ENCODE results near the gene NETO1. TPM values are rescaled to one million over a fixed set of nuclear protein-coding genes. Genes with fewer than 3 reads are reported as not detected.

NETO1 gene
- total RNA-seq, 2 experiments from 2014 or later, result not detected

DNA sequence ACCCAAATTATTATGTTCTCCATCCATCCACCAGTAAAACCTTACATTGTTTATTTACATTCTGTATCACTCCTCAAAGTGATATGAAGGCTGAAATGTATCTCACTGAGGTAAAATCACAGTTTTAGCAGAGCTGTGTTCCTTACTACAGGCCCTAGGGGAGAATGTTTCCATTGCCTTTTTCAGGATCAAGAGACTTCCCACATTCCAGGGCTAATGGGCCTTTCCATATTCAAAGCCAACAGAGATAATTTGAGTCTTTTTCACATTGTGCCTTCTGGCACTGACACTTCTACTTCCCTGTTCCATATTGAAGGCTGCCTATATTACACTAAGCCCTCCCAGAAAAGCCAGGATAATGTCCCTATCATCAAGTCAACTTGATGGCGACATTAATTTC, 20.0 kb downstream of the NETO1 start:
- no peaks in the 10 kb centered on the region for H4K20me1 ChIP-seq (ENCODE audit: insufficient read depth, low read length)
- no peak for DNase-seq (ENCODE audit: low spot score)
- H2AFZ ChIP-seq (ENCODE audit: low read length), result no peak overlapping the region
- H3K9me3 ChIP-seq (ENCODE audit: low read length), result no peaks in the 10 kb centered on the region
- no peak overlapping the region for H3K4me3 ChIP-seq (ENCODE audit: low read depth, low read length, poor library complexity, severe bottlenecking)
- CTCF ChIA-PET (ENCODE audit: unreplicated experiment), result no interaction called here
- H3K79me2 ChIP-seq (ENCODE audit: insufficient read depth, low read depth, low read length), result no peaks in the 10 kb centered on the region
- H3K27ac ChIP-seq (ENCODE audit: low read depth, low read length, poor library complexity, severe bottlenecking), result no peak overlapping the region
- POLR2A ChIA-PET, result no interaction called here
- H3K36me3 ChIP-seq (ENCODE audit: insufficient read depth, low read length), result no peaks in the 10 kb centered on the region
- TF ChIP-seq, protein P1, sequence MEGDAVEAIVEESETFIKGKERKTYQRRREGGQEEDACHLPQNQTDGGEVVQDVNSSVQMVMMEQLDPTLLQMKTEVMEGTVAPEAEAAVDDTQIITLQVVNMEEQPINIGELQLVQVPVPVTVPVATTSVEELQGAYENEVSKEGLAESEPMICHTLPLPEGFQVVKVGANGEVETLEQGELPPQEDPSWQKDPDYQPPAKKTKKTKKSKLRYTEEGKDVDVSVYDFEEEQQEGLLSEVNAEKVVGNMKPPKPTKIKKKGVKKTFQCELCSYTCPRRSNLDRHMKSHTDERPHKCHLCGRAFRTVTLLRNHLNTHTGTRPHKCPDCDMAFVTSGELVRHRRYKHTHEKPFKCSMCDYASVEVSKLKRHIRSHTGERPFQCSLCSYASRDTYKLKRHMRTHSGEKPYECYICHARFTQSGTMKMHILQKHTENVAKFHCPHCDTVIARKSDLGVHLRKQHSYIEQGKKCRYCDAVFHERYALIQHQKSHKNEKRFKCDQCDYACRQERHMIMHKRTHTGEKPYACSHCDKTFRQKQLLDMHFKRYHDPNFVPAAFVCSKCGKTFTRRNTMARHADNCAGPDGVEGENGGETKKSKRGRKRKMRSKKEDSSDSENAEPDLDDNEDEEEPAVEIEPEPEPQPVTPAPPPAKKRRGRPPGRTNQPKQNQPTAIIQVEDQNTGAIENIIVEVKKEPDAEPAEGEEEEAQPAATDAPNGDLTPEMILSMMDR (conservative IDR thresholded peaks at IDR 0.05; ENCODE audit: low read length), result no peak
- no peak for TF ChIP-seq EZH2phosphoT487 (IDR thresholded peaks at IDR 0.05; ENCODE audit: borderline replicate concordance, low read depth, low read length)
- H3K4me1 ChIP-seq (ENCODE audit: insufficient read depth, low read length, poor library complexity, severe bottlenecking), result no peaks in the 10 kb centered on the region
- intact Hi-C loops (cut with micrococcal nuclease; ENCODE audit: unreplicated experiment), result no loop called here
- no peak overlapping the region for H3K4me2 ChIP-seq (ENCODE audit: low read length)
- H3K9me2 ChIP-seq (ENCODE audit: insufficient read depth, low read length), result no peaks in the 10 kb centered on the region
- no TSS peak for BruUV-seq (replicated peaks)

DNA sequence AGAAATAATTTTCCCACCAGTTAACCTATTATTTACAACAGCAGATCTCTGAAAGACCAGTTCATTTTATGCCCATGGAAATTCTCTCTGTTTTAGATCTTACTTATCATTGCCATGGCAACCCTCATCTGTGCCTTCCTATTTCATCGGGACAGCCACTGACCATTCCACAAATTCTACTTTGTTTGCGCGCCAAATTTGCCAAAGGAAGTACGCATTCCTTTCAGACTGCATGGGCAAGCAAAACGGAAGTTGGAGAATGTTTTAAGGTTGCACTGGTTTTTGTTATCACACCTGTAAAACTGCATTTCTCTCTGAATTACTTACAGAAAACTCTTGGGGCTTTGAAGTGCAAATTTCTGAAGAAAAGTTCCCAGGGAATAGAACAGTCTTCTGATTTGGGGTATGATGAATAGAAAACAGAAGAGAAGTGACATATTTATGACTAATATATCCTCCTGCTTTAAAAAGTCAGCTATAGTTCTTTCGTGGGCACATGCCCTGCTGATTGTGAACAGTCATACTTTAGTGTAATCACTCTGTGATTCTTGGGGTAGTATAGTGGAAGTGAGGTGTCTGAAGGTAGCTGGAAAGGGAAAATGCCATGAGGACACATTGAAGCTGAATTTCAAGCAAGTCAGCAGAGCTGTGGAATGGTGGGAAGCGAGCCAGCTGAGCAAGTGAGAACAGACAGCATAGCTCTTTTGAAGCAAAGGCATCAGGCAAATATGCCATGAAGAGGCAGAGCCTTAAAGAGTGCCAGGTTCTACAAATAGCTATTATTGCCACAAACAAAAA, 20.9 kb downstream of the NETO1 start:
- CTCF ChIA-PET (ENCODE audit: unreplicated experiment), result no interaction called here
- H3K9me2 ChIP-seq (ENCODE audit: insufficient read depth, low read length), result no peaks in the 10 kb centered on the region
- no peak for DNase-seq (ENCODE audit: low spot score)
- H3K79me2 ChIP-seq (ENCODE audit: insufficient read depth, low read depth, low read length), result no peaks in the 10 kb centered on the region
- no TSS peak for BruUV-seq (replicated peaks)
- no peak overlapping the region for H2AFZ ChIP-seq (ENCODE audit: low read length)
- no peaks in the 10 kb centered on the region for H4K20me1 ChIP-seq (ENCODE audit: insufficient read depth, low read length)
- no peak overlapping the region for H3K27ac ChIP-seq (ENCODE audit: low read depth, low read length, poor library complexity, severe bottlenecking)
- no peak overlapping the region for H3K4me3 ChIP-seq (ENCODE audit: low read depth, low read length, poor library complexity, severe bottlenecking)
- POLR2A ChIA-PET, result no interaction called here
- no peaks in the 10 kb centered on the region for H3K9me3 ChIP-seq (ENCODE audit: low read length)
- H3K4me1 ChIP-seq (ENCODE audit: insufficient read depth, low read length, poor library complexity, severe bottlenecking), result no peaks in the 10 kb centered on the region
- TF ChIP-seq EZH2phosphoT487 (IDR thresholded peaks at IDR 0.05; ENCODE audit: borderline replicate concordance, low read depth, low read length), result no peak
- TF ChIP-seq, protein P1 (conservative IDR thresholded peaks at IDR 0.05; ENCODE audit: low read length), result no peak
- H3K4me2 ChIP-seq (ENCODE audit: low read length), result no peak overlapping the region
- H3K36me3 ChIP-seq (ENCODE audit: insufficient read depth, low read length), result no peaks in the 10 kb centered on the region
- intact Hi-C loops (cut with micrococcal nuclease; ENCODE audit: unreplicated experiment), result no loop called here

DNA sequence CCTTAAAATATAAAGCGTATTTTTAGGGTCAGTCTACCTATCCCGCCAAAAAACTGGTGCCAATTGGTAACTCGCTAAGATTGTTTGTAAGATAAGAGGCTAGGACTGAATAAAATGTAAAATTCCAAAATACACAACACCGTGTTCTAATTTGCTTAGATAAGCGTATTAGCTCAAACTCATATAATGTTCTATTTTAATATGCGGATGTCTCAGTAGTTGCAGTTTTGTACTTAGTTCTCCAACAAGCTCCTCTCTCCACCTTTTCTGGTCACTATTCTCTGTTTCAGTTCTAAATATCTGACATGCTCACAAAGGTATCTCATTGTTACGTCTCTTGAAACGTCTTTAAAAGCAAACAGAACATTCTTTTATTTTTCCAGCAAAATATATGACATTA, 24.0 kb downstream of the NETO1 start:
- intact Hi-C loops (cut with micrococcal nuclease; ENCODE audit: unreplicated experiment), result no loop called here
- H3K9me2 ChIP-seq (ENCODE audit: insufficient read depth, low read length), result no peaks in the 10 kb centered on the region
- no peak overlapping the region for H3K4me3 ChIP-seq (ENCODE audit: low read depth, low read length, poor library complexity, severe bottlenecking)
- H3K36me3 ChIP-seq (ENCODE audit: insufficient read depth, low read length), result no peaks in the 10 kb centered on the region
- POLR2A ChIA-PET, result no interaction called here
- DNase-seq (ENCODE audit: low spot score), result no peak
- no peaks in the 10 kb centered on the region for H4K20me1 ChIP-seq (ENCODE audit: insufficient read depth, low read length)
- no peak overlapping the region for H3K27ac ChIP-seq (ENCODE audit: low read depth, low read length, poor library complexity, severe bottlenecking)
- no TSS peak for BruUV-seq (replicated peaks)
- CTCF ChIA-PET (ENCODE audit: unreplicated experiment), result no interaction called here
- H3K4me2 ChIP-seq (ENCODE audit: low read length), result no peak overlapping the region
- no peak overlapping the region for H2AFZ ChIP-seq (ENCODE audit: low read length)
- no peaks in the 10 kb centered on the region for H3K9me3 ChIP-seq (ENCODE audit: low read length)
- H3K4me1 ChIP-seq (ENCODE audit: insufficient read depth, low read length, poor library complexity, severe bottlenecking), result no peaks in the 10 kb centered on the region
- TF ChIP-seq EZH2phosphoT487 (IDR thresholded peaks at IDR 0.05; ENCODE audit: borderline replicate concordance, low read depth, low read length), result no peak
- TF ChIP-seq, protein P1 (conservative IDR thresholded peaks at IDR 0.05; ENCODE audit: low read length), result no peak
- H3K79me2 ChIP-seq (ENCODE audit: insufficient read depth, low read depth, low read length), result no peaks in the 10 kb centered on the region
